K562 (cell line): Measurements from ENCODE around the gene SIRT7. TPM values are rescaled to one million over a fixed set of nuclear protein-coding genes. Genes with fewer than 3 reads are reported as not detected.

ENCODE experiments used
- FOXK2 ChIP-seq, 2 experiments: fragments of 450-650 bp; IDR thresholded peaks in 1 of 2; conservative IDR thresholded peaks in 1 of 2; 2 replicates each; pipeline ENCODE4 v1.6.1; 2016; ENCODE audit warnings: low read depth in 2 of 2, mild to moderate bottlenecking in 1 of 2
- FOXP1 ChIP-seq: sonication (generic); formaldehyde crosslinking; IDR thresholded peaks from 2 replicates; pipeline ENCODE4 v1.8.0; 2022; ENCODE audit warnings: mild to moderate bottlenecking, missing genetic modification reagents
- GABPA ChIP-seq: fragments of 200-800 bp; sonication (Bioruptor generic); conservative IDR thresholded peaks from 2 replicates; pipeline ENCODE4 v1.6.1; 2016; ENCODE audit warnings: low read depth, missing genetic modification characterization, missing compliant biosample characterization
- GATAD2B ChIP-seq: fragments of 450-650 bp; IDR thresholded peaks from 2 replicates; pipeline ENCODE4 v1.6.1; 2017; ENCODE audit warnings: mild to moderate bottlenecking, borderline replicate concordance
- HDAC6 ChIP-seq: IDR thresholded peaks from 2 replicates; pipeline ENCODE4 v1.6.1; 2012; ENCODE audit warnings: low read depth, mild to moderate bottlenecking, control low read depth, inconsistent platforms, low read length, moderate library complexity
- KHSRP ChIP-seq: fragments of 450-650 bp; IDR thresholded peaks from 2 replicates; pipeline ENCODE4 v1.6.1; 2017
- POLR2A ChIP-seq: fragments of 450-650 bp; conservative IDR thresholded peaks from 2 replicates; pipeline ENCODE4 v1.6.1; 2016
- POLR2AphosphoS5 ChIP-seq: IDR thresholded peaks from 2 replicates; pipeline ENCODE4 v1.6.1; 2011; ENCODE audit warnings: mild to moderate bottlenecking, low read depth, low read length, moderate library complexity; ENCODE audit not compliant: control insufficient read depth, insufficient read depth
- POLR3G ChIP-seq: IDR thresholded peaks from 2 replicates; pipeline ENCODE4 v1.6.1; 2011; ENCODE audit not compliant: insufficient read length, insufficient replicate concordance; ENCODE audit errors: extremely low read depth
- RBFOX2 ChIP-seq: fragments of 200-400 bp; formaldehyde crosslinking; IDR thresholded peaks from 2 replicates; pipeline ENCODE4 v1.6.1; 2017; ENCODE audit warnings: low read depth, mild to moderate bottlenecking, low read length, moderate library complexity
- RBM25 ChIP-seq: fragments of 200-400 bp; formaldehyde crosslinking; IDR thresholded peaks from 2 replicates; pipeline ENCODE4 v1.6.1; 2018; ENCODE audit warnings: low read length, low read depth, moderate library complexity; ENCODE audit not compliant: severe bottlenecking
- SMAD3 ChIP-seq: fragments of 450-650 bp; formaldehyde crosslinking; conservative IDR thresholded peaks from 2 replicates; pipeline ENCODE4 v1.4.0; 2020; ENCODE audit warnings: mild to moderate bottlenecking
- SMARCB1 ChIP-seq: IDR thresholded peaks from 2 replicates; pipeline ENCODE4 v1.6.1; 2011; ENCODE audit warnings: improper control_type of control experiment, low read depth; ENCODE audit not compliant: insufficient read length
- SOX6 ChIP-seq: fragments of 450-650 bp; IDR thresholded peaks from 2 replicates; pipeline ENCODE4 v1.6.1; 2014; ENCODE audit warnings: mild to moderate bottlenecking
- TAF1 ChIP-seq: IDR thresholded peaks from 2 replicates; pipeline ENCODE4 v1.6.1; 2011; ENCODE audit warnings: mild to moderate bottlenecking, low read length, moderate library complexity; ENCODE audit not compliant: insufficient read depth, control insufficient read depth, severe bottlenecking; ENCODE audit errors: extremely low read depth
- TBP ChIP-seq: optimal IDR thresholded peaks from 2 replicates; pipeline ENCODE3; 2011; ENCODE audit warnings: low read depth, low read length, improper control_type of control experiment
- ZC3H11A ChIP-seq: IDR thresholded peaks from 2 replicates; pipeline ENCODE4 v1.6.1; 2012; ENCODE audit warnings: low read depth, low read length, improper control_type of control experiment
- ZNF79 ChIP-seq: fragments of 250-450 bp; sonication (Bioruptor Pico); IDR thresholded peaks from 2 replicates; pipeline ENCODE4 v1.4.0; 2020; ENCODE audit warnings: low read depth, mild to moderate bottlenecking, moderate library complexity
- polyA plus RNA-seq, 8 experiments: library from polyadenylated mRNA; depleted of rRNA in 4 of 8; stranded (reverse) in 5 of 8; unstranded in 3 of 8; fragments of >200 nt; fragmentation: Nextera tagmentation in 2 of 8; fragmentation: Illumina TruSeq in 1 of 8; extraction: Ambion mirVana in 2 of 8; extraction: Trizol in 1 of 8; gene quantifications; 2 replicates each; pipeline versions ENCODE4 v1.2.1 to v1.2.3, GENCODE V29; 2011 to 2014; ENCODE audit warnings: inconsistent platforms in 1 of 8, missing spikeins in 1 of 8
- total RNA-seq, 7 experiments: library from RNA; depleted of rRNA in 6 of 7; stranded (reverse); fragments of >200 nt in 6 of 7; fragmentation: Illumina TruSeq in 2 of 7; extraction: Trizol in 2 of 7; gene quantifications; 2 replicates each; pipeline versions ENCODE4 v1.2.1 to v1.2.3, GENCODE V29; 2011 to 2021; ENCODE audit warnings: low replicate concordance in 1 of 7
- TF ChIP-seq, protein P1 (sequence below): fragments of 250-450 bp; sonication (Bioruptor Pico); IDR thresholded peaks from 2 replicates; pipeline ENCODE4 v1.4.0; 2020
- TF ChIP-seq, protein P2 (sequence below): fragments of 200-800 bp; sonication (Bioruptor generic); IDR thresholded peaks from 2 replicates; pipeline ENCODE4 v1.6.1; 2017; ENCODE audit warnings: missing genetic modification characterization, missing compliant biosample characterization
- TF ChIP-seq, protein P3 (sequence below): sonication (generic); formaldehyde crosslinking; IDR thresholded peaks from 2 replicates; pipeline ENCODE4 v1.8.0; 2022; ENCODE audit warnings: missing genetic modification reagents, mild to moderate bottlenecking, moderate library complexity, borderline replicate concordance

Gene SIRT7
- total and polyA plus RNA-seq, 9 of the 15 experiments (the other 6 are each of a cell fraction or from before 2014, with no cell fraction given), result 1.6 to 54.8 (median 20.3) TPM

DNA sequence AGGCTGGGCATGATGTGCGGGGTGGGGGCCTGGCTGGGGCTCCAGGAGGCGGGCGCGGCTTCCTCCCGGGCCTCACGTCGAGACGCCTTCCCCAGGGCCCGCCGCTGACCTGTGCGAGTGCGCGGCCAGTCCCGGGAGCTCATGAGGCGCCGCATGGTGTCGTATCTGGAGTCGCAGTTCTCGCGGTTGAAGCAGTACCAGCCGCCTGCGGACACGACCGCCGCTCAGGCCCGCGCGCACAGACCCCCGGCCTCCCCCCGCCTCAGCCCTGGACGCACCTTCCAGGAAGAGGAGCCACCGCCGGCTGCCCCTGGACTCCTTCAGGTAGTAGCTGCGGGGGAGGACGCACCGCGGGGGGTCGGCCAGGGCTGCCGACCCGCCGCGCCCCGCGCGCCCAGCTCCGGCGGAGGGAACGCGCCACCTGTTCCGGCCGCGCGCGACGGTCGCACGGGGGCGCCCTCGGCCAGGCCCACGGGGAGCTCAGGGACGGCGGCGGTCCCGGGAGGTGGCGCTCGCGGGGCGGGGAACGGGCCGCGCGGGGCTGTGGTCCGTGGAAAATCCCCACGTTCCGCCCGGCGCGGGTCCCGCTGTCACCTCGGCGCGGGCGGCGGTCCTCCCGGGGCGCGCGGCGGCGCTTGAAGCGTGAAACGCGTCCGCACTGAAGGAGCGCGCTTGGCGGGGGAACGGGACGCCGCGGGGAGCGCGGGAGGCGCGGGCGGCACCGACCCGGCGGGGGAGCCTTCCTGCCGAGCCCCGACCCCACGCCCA, 41.6 kb upstream of the SIRT7 start (continued):
- TF ChIP-seq, protein P1, sequence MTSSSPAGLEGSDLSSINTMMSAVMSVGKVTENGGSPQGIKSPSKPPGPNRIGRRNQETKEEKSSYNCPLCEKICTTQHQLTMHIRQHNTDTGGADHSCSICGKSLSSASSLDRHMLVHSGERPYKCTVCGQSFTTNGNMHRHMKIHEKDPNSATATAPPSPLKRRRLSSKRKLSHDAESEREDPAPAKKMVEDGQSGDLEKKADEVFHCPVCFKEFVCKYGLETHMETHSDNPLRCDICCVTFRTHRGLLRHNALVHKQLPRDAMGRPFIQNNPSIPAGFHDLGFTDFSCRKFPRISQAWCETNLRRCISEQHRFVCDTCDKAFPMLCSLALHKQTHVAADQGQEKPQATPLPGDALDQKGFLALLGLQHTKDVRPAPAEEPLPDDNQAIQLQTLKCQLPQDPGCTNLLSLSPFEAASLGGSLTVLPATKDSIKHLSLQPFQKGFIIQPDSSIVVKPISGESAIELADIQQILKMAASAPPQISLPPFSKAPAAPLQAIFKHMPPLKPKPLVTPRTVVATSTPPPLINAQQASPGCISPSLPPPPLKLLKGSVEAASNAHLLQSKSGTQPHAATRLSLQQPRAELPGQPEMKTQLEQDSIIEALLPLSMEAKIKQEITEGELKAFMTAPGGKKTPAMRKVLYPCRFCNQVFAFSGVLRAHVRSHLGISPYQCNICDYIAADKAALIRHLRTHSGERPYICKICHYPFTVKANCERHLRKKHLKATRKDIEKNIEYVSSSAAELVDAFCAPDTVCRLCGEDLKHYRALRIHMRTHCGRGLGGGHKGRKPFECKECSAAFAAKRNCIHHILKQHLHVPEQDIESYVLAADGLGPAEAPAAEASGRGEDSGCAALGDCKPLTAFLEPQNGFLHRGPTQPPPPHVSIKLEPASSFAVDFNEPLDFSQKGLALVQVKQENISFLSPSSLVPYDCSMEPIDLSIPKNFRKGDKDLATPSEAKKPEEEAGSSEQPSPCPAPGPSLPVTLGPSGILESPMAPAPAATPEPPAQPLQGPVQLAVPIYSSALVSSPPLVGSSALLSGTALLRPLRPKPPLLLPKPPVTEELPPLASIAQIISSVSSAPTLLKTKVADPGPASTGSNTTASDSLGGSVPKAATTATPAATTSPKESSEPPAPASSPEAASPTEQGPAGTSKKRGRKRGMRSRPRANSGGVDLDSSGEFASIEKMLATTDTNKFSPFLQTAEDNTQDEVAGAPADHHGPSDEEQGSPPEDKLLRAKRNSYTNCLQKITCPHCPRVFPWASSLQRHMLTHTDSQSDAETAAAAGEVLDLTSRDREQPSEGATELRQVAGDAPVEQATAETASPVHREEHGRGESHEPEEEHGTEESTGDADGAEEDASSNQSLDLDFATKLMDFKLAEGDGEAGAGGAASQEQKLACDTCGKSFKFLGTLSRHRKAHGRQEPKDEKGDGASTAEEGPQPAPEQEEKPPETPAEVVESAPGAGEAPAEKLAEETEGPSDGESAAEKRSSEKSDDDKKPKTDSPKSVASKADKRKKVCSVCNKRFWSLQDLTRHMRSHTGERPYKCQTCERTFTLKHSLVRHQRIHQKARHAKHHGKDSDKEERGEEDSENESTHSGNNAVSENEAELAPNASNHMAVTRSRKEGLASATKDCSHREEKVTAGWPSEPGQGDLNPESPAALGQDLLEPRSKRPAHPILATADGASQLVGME, result no peak
- TF ChIP-seq ZNF79 (CRISPR knock-in tag) (no peak), HDAC6 (no peak), POLR2AphosphoS5 (no peak), GATAD2B (peak; percentile 100), KHSRP (no peak), RBFOX2 (peak; percentile 77), ZC3H11A (no peak), SOX6 (no peak), SMARCB1 (no peak), GABPA (tag) (peak; percentile 58), RBM25 (no peak), FOXP1 (no peak; the same call in 1 of the 2 replicates), TAF1 (peak; percentile 33), POLR3G (no peak), POLR2A (peak; percentile 56; the same call in 1 of the 2 replicates), FOXK2 (conservative IDR thresholded peaks at IDR 0.05 in 1 of 2, IDR thresholded peaks at IDR 0.05 in 1 of 2; ENCODE audit: low read depth in 2 of 2) (no peak), TBP (peak; percentile 27), SMAD3 (no peak)
- TF ChIP-seq, protein P2, sequence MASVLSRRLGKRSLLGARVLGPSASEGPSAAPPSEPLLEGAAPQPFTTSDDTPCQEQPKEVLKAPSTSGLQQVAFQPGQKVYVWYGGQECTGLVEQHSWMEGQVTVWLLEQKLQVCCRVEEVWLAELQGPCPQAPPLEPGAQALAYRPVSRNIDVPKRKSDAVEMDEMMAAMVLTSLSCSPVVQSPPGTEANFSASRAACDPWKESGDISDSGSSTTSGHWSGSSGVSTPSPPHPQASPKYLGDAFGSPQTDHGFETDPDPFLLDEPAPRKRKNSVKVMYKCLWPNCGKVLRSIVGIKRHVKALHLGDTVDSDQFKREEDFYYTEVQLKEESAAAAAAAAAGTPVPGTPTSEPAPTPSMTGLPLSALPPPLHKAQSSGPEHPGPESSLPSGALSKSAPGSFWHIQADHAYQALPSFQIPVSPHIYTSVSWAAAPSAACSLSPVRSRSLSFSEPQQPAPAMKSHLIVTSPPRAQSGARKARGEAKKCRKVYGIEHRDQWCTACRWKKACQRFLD (CRISPR knock-in tag), result no peak
- TF ChIP-seq, protein P3, sequence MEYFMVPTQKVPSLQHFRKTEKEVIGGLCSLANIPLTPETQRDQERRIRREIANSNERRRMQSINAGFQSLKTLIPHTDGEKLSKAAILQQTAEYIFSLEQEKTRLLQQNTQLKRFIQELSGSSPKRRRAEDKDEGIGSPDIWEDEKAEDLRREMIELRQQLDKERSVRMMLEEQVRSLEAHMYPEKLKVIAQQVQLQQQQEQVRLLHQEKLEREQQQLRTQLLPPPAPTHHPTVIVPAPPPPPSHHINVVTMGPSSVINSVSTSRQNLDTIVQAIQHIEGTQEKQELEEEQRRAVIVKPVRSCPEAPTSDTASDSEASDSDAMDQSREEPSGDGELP (CRISPR knock-in tag), result peak; percentile 51; the same call in 1 of the 2 replicates
